Measurements from ENCODE around the gene FAM227B.
"Not testable (repeated sequence)": the region's sequence is repeated elsewhere in the genome, so short reads cannot be mapped to it uniquely, and the experiment has no call there.

The FAM227B gene

GRCh38 chr15:49610157-49610918 is 10.3 kb downstream of the FAM227B start:
- DNase-seq: no peak

- no peak for DNase-seq
Measured at GRCh38 chr15:49606594-49606993, 14.0 kb downstream of the FAM227B start.

- no peak for DNase-seq
Measured at GRCh38 chr15:49605588-49605987, 15.0 kb downstream of the FAM227B start.

DNA sequence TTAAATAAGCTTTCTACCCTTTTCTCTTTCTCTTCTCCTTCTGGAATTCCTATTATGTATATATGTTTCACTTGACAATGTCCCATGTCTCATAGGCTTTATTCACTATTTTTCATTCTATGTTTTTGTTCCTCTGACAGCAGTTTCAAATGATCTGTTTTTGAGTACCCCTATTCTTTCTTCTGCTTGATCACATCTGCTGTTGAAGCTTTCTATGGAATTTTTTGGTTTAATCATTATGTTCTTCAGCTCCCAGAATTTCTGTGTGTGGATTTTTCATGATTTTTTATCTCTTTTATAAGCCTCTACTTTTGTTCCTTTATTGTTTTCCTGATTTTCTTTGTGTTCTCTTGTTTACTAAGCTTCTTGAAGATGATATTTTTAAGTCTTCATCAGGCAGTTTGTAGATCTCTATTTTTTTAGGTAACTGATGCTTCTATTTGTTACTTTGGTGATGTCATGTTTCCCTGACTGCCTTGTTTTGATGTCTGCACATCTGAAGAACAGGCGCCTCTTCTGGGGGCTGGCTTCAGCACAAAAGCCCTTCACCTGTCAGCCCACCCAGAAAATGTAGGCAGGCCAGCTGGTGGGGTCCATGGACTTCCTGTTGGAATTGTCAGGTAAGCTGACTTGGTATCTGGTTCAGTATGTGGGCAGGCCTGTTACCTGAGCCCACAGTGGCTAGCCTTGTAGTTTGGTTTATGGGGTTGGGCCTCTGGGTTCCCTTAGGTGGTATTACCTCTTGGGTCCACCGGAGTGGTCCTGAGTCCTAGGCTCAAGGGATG is 15.8 kb downstream of the FAM227B start:
- DNase-seq: no peak

DNA sequence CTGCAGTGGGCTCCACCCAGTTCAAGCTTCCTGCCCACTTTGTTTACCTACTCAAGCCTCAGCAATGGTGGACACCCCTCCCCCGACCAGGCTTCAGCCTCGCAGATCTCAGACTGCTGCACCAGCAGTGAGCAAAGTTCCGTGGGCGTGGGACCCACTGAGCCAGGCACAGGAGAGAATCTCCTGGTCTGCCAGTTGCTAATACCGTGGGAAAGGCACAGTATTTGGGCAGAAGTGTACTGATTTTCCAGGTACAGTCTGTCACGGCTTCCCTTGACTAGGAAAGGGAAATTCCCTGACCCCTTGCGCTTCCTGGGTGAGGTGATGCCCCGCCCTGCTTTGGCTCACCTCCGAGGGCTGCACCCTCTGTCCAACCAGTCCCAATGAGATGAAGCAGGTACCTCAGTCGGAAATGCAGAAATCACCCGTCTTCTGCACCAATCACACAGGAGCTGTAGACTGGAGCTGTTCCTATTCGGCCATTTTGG is 27.7 kb downstream of the FAM227B start:
- not testable (repeated sequence) for DNase-seq

DNA sequence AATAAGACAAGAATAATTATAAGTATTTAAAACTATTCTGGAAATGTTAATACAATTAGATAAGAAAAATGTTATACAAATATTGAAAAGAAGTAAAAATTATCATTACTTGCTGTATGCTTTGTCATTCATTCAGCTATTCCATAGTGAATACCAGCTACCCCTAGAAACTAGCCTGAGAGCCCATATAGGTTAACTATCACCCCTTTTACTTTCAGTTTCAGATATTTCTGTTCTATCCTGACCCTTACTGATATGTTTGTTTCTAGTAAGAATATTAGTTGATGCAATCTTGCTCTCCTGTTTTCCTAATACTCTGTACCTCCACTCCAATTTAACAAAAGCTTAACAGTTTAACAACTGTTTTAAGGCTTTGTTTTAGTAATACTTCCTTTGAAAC is 31.6 kb downstream of the FAM227B start:
- DNase-seq: peak; percentile 81

GRCh38 chr15:49573421-49573820 is 47.2 kb downstream of the FAM227B start:
- peak; percentile 77 for DNase-seq

GRCh38 chr15:49570672-49571071 is 49.9 kb downstream of the FAM227B start:
- no peak for DNase-seq

GRCh38 chr15:49570174-49570573 is 50.4 kb downstream of the FAM227B start:
- DNase-seq: no peak

DNA sequence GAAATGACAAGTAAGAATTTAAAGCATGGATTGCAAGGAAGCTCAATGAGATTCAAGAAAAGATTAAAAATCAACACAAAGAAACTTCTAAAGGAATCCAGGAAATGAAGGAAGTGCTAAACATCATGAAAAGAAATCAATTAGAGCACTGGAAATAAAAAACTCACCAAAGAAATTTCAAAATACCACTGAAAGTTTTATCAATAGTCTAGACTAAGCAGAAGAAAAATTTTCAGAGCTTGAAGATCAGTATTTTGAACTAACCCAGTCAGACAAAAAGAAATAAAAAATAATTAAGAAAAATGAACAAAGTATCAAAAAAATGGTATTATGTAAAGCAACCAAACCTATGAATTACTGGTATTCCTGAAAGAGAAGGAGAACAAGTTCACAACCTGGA is 60.6 kb downstream of the FAM227B start:
- DNase-seq: peak; percentile 11

DNA sequence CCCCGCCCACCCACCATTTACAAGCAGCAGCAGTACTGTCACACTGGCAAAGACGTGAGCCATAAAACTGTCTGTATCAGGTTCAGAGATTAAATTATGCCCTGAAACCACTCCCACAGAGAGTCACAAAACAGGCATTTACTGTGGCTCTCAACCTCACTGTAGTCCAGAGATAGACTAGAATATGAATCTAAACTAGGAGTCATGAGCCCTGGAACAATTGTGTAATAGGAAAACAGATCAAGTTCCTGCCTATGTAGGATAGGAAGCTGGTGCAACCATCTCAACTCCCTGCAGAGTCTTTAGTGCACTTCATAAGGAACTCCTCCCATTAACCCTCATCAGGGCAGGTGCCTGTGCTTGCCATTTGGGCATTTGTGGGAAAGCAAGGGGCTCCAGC is 61.7 kb downstream of the FAM227B start:
- no peak for DNase-seq

GRCh38 chr15:49556437-49556836 is 64.2 kb downstream of the FAM227B start:
- DNase-seq: no peak

DNA sequence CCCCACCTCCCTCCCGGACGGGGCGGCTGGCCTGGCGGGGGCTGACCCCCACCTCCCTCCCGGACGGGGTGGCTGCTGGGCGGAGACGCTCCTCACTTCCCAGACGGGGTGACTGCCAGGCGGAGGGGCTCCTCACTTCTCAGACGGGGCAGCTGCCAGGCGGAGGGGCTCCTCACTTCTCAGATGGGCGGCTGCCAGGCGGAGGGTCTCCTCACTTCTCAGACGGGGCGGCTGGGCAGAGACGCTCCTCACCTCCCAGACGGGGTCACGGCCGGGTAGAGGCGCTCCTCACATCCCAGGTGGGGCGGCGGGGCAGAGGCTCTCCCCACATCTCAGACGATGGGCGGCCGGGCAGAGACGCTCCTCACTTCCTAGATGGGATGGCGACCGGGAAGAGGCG is 70.3 kb downstream of the FAM227B start:
- DNase-seq: not testable (repeated sequence)

- DNase-seq: no peak
Measured at GRCh38 chr15:49538520-49538919, 82.1 kb downstream of the FAM227B start.

DNA sequence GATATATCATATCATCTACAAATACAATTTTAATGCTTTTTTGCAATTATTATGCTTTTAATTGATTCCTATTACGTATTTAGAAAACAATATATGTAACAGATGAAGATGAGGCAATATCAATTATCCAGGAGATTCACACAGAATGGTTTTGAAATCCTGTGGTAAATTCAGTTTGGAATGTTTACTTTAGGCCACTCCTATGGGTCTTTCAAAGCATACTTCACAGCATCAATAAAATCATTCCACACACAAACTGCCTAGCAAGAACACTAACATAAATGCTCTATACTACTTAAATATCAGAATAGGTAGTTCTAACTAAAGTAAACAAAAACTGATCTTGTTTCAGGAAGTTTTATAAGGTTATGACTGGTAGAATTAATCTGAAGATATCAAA is 90.5 kb downstream of the FAM227B start:
- DNase-seq: no peak

- no peak for DNase-seq
Measured at GRCh38 chr15:49528289-49528688, 92.3 kb downstream of the FAM227B start.

- DNase-seq: peak; percentile 87
Measured at GRCh38 chr15:49521802-49522201, 98.8 kb downstream of the FAM227B start.

DNA sequence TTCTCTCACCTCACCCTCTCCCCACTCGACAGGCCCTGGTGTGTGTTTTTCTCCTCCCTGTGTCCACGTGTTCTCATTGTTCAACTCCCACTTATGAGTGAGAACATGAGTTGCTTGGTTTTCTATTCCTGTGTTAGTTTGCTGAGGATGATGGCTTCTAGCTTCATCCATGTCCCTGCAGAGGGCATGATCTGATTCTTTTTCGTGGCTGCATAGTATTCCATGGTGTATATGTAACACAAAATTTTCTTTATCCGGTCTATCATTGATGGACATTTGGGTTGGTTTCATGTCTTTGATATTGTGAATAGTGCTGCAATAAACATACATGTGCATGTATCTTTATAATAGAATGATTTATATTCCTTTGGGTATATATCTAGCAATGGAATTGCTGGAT is 107.9 kb downstream of the FAM227B start:
- DNase-seq: not testable (repeated sequence)

DNA sequence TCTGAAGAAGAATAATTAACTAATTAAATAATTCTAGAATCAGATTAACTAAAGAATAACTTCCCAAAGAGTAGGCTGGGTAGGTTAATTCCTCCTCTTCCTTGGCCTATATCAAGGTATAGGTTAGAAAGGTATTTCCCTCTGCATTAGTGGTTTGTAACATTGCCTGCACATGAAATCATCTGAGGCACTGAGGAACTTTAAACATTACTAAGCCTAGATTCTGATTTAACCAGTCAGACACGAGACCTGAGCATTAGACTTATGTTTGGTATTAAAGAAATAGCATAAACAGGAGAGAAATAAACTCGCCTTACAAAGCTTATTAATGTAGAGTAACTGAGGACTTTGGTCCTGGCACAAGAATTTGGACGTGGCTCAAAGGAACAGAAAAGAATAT is 113.4 kb downstream of the FAM227B start:
- DNase-seq: no peak

- no peak for DNase-seq
Measured at GRCh38 chr15:49506341-49506740, 114.3 kb downstream of the FAM227B start.

- DNase-seq: no peak
Measured at GRCh38 chr15:49501586-49501985, 119.0 kb downstream of the FAM227B start.

DNA sequence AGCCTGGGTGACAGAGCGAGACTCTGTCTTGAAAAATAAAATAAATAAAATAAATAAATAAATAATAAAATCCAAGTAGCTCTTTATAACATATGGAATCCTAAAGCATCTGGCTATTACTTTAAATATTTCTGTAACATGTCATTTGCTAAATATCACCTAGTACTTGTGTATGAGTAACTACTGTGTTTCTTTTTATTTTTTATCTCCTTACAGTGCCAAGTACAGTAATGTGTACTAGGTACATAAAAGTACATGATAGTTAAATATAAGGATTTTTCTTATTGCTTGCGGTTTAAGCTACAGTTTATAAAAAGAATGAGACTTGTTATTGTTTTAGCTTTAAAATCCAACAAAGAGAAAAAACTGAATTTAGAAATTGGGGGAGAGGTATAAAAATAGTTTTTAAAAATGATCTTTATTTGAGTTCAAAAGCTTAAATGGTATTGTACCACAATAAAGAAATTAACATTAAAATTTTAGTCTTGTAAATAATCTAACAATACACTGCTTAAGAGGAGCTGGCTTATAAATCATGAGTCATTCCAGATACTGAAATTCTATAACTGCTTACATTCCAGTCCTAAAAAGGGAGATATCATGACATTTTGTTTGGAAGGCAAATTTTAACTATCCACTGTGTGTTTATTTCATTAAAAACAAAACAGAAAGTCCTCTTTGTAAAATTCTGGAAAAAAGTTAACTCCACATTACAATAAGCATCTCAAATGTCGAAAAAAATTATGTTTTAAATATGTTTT is 124.4 kb downstream of the FAM227B start:
- no peak for DNase-seq

- no peak for DNase-seq
Measured at GRCh38 chr15:49494842-49495241, 125.8 kb downstream of the FAM227B start.
